MM.1S (cell line): ENCODE data around the gene PTH2R.
"Not testable (repeated sequence)": the region's sequence is repeated elsewhere in the genome, so short reads cannot be mapped to it uniquely, and the experiment has no call there.

Experiments used
- DNase-seq: peaks from one replicate; pipeline ENCODE4 v3.0.0-alpha.2; 2015
- H2AFZ ChIP-seq: fragments of 300-600 bp; sonication (generic); 2 replicates; pipeline ENCODE4 v1.6.0; 2016; ENCODE audit warnings: antibody characterized with exemption, low read length
- H3F3A ChIP-seq: fragments of 300-600 bp; sonication (generic); 2 replicates; pipeline ENCODE4 v1.6.1; 2016; ENCODE audit warnings: mild to moderate bottlenecking, antibody characterized with exemption, low read length, moderate library complexity, mixed read lengths; ENCODE audit not compliant: insufficient read depth
- H3K27ac ChIP-seq: fragments of 300-600 bp; sonication (generic); 2 replicates; pipeline ENCODE4 v1.5.1; 2016; ENCODE audit warnings: mild to moderate bottlenecking, low read length
- H3K27me3 ChIP-seq: fragments of 300-600 bp; sonication (generic); replicated peaks from 2 replicates; pipeline ENCODE4 v1.6.0; 2016; ENCODE audit warnings: low read length; ENCODE audit not compliant: insufficient read depth
- H3K36me3 ChIP-seq: fragments of 300-600 bp; sonication (generic); replicated peaks from 2 replicates; pipeline ENCODE4 v1.6.1; 2016; ENCODE audit warnings: mild to moderate bottlenecking, low read length, mixed read lengths; ENCODE audit not compliant: insufficient read depth
- H3K4me1 ChIP-seq: fragments of 300-600 bp; sonication (generic); 2 replicates; pipeline ENCODE4 v1.6.1; 2016; ENCODE audit warnings: low read length, mixed read lengths
- H3K4me2 ChIP-seq: fragments of 300-600 bp; sonication (generic); 2 replicates; pipeline ENCODE4 v1.6.0; 2016; ENCODE audit warnings: low read depth, low read length
- H3K4me3 ChIP-seq: fragments of 300-600 bp; sonication (generic); 2 replicates; pipeline ENCODE4 v1.5.1; 2016; ENCODE audit warnings: low read length, mixed read lengths
- H3K79me2 ChIP-seq: fragments of 300-600 bp; sonication (generic); 2 replicates; pipeline ENCODE4 v1.6.1; 2016; ENCODE audit warnings: mixed run types, low read length, mixed read lengths
- H3K9ac ChIP-seq: fragments of 300-600 bp; sonication (generic); 2 replicates; pipeline ENCODE4 v1.6.1; 2016; ENCODE audit warnings: low read length, mixed read lengths
- H3K9me2 ChIP-seq: fragments of 300-600 bp; sonication (generic); replicated peaks from 2 replicates; pipeline ENCODE4 v1.6.1; 2016; ENCODE audit warnings: mild to moderate bottlenecking, low read length, mixed read lengths; ENCODE audit not compliant: insufficient read depth
- H3K9me3 ChIP-seq: fragments of 300-600 bp; sonication (generic); replicated peaks from 2 replicates; pipeline ENCODE4 v1.6.1; 2016; ENCODE audit warnings: mild to moderate bottlenecking, low read length, mixed read lengths; ENCODE audit not compliant: insufficient read depth
- H4K20me1 ChIP-seq: fragments of 300-600 bp; sonication (generic); 2 replicates; pipeline ENCODE4 v1.6.1; 2016; ENCODE audit warnings: mild to moderate bottlenecking, low read length, moderate library complexity, mixed read lengths; ENCODE audit not compliant: insufficient read depth
- CTCF ChIP-seq: fragments of 300-600 bp; sonication (generic); IDR thresholded peaks from 2 replicates; pipeline ENCODE4 v1.5.1; 2016; ENCODE audit warnings: antibody characterized with exemption, low read length, mixed read lengths
- EZH2 ChIP-seq: fragments of 300-600 bp; sonication (generic); optimal IDR thresholded peaks from 2 replicates; pipeline ENCODE3; 2017; ENCODE audit warnings: low read depth, mild to moderate bottlenecking, antibody characterized with exemption, low read length, mixed read lengths
- EZH2phosphoT487 ChIP-seq: fragments of 300-600 bp; sonication (generic); IDR thresholded peaks from 2 replicates; pipeline ENCODE4 v1.6.1; 2018; ENCODE audit warnings: antibody characterized with exemption, low read length

PTH2R gene

GRCh38 chr2:208496129-208496528 lies 89.5 kb downstream of the PTH2R start:
- Histone ChIP-seq H3K36me3 (no peaks in the 10 kb centered on the region), H2AFZ (no peak overlapping the region), H3F3A (no peaks in the 10 kb centered on the region), H3K9me2 (no peaks in the 10 kb centered on the region), H3K9ac (no peak overlapping the region), H3K4me1 (no peaks in the 10 kb centered on the region), H3K4me2 (no peak overlapping the region), H3K27me3 (no peaks in the 10 kb centered on the region), H3K27ac (no peak overlapping the region), H3K79me2 (no peaks in the 10 kb centered on the region), H3K9me3 (no peaks in the 10 kb centered on the region), H3K4me3 (no peak overlapping the region), H4K20me1 (no peaks in the 10 kb centered on the region)
- no peak for DNase-seq
- TF ChIP-seq EZH2phosphoT487 = no peak
- no peak for TF ChIP-seq EZH2
- no peak for TF ChIP-seq CTCF

DNA sequence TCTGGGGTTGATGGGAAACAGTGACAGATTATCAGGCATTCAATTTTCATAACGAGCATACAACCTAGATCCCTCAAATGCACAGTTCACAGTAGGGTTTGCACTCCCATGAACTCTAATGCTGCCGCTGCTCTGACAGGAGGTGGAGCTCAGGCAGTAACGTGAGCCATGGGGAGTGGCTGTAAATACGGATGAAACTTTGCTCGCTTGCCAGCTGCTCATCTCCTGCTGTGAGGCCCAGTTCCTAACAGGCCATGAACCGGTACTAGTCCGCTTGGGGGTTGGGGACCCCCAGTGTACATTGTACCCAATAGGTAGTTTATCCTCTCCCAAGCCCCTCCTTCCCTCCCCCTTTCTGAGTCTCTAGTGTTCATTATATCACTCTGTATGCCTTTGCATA lies 94.6 kb downstream of the PTH2R start:
- no peak overlapping the region for H3K4me3 ChIP-seq
- H3K9me3 ChIP-seq = no peaks in the 10 kb centered on the region
- DNase-seq = no peak
- no peak overlapping the region for H3K9ac ChIP-seq
- no peaks in the 10 kb centered on the region for H3K9me2 ChIP-seq
- no peaks in the 10 kb centered on the region for H3K36me3 ChIP-seq
- H3K4me1 ChIP-seq = no peaks in the 10 kb centered on the region
- no peak overlapping the region for H3K4me2 ChIP-seq
- no peaks in the 10 kb centered on the region for H4K20me1 ChIP-seq
- H3K27me3 ChIP-seq = no peaks in the 10 kb centered on the region
- no peaks in the 10 kb centered on the region for H3K79me2 ChIP-seq
- H2AFZ ChIP-seq = no peak overlapping the region
- no peak for TF ChIP-seq EZH2
- TF ChIP-seq EZH2phosphoT487 = no peak
- TF ChIP-seq CTCF = no peak
- no peak overlapping the region for H3K27ac ChIP-seq
- H3F3A ChIP-seq = no peaks in the 10 kb centered on the region

- no peak for DNase-seq
- Histone ChIP-seq H3K4me2 (no peak overlapping the region), H4K20me1 (no peaks in the 10 kb centered on the region), H3K4me1 (no peaks in the 10 kb centered on the region), H3K9me2 (no peaks in the 10 kb centered on the region), H3K4me3 (no peak overlapping the region), H3K79me2 (no peaks in the 10 kb centered on the region), H3K9ac (no peak overlapping the region), H3K27me3 (no peaks in the 10 kb centered on the region), H3K9me3 (no peaks in the 10 kb centered on the region), H2AFZ (no peak overlapping the region), H3K27ac (no peak overlapping the region), H3K36me3 (no peaks in the 10 kb centered on the region), H3F3A (no peaks in the 10 kb centered on the region)
- TF ChIP-seq CTCF (no peak), EZH2 (no peak), EZH2phosphoT487 (no peak)
Observed at GRCh38 chr2:208502288-208502687, 95.7 kb downstream of the PTH2R start.

DNA sequence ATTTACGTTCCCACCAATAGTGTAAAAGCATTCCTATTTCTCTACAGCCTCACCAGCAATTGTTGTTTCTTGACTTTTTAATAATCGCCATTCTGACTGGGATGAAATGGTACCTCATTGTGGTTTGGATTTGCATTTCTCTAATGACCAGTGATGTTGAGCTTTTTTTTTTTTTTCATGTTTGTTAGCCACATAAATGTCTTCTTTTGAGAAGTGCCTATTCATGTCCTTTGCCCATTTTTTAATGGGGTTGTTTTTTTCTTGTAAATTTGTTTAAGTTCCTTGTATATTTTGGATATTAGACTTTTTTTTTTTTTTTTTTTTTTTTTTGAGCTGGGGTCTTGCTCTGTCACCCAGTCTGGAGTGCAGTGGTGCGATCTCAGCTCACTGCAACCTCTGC lies 98.8 kb downstream of the PTH2R start:
- H3K27me3 ChIP-seq, H3F3A ChIP-seq, H4K20me1 ChIP-seq, H3K36me3 ChIP-seq, H3K4me3 ChIP-seq, H3K9me2 ChIP-seq, H3K9me3 ChIP-seq, H3K4me1 ChIP-seq, H3K4me2 ChIP-seq, H3K79me2 ChIP-seq, H3K9ac ChIP-seq, DNase-seq, H2AFZ ChIP-seq, H3K27ac ChIP-seq: not testable (repeated sequence)
